Suprapubic skin (tissue), 4 donors: ENCODE results near the gene PPP6R2.

Source experiments
- POLR2A ChIP-seq, 2 donors: fragments of 450-650 bp; IDR thresholded peaks; one replicate each; pipeline ENCODE4 v1.6.1; 2017; ENCODE audit warnings: antibody characterized with exemption in 2 of 2, mild to moderate bottlenecking in 2 of 2, moderate library complexity in 2 of 2
- POLR2AphosphoS5 ChIP-seq, 3 donors: sonication (generic); formaldehyde crosslinking; IDR thresholded peaks; one replicate each; pipeline ENCODE4 v1.6.1; 2017; ENCODE audit warnings: antibody characterized with exemption in 3 of 3
- TF ChIP-seq, protein P1 (sequence below), 2 donors: fragments of 200-600 bp in 1 of 2; fragments of 450-650 bp in 1 of 2; sonication (generic) in 1 of 2; IDR thresholded peaks; one replicate each; pipeline ENCODE4 v1.5.1; 2016 to 2019; ENCODE audit warnings: antibody characterized with exemption in 2 of 2, mild to moderate bottlenecking in 1 of 2, moderate library complexity in 1 of 2

DNA sequence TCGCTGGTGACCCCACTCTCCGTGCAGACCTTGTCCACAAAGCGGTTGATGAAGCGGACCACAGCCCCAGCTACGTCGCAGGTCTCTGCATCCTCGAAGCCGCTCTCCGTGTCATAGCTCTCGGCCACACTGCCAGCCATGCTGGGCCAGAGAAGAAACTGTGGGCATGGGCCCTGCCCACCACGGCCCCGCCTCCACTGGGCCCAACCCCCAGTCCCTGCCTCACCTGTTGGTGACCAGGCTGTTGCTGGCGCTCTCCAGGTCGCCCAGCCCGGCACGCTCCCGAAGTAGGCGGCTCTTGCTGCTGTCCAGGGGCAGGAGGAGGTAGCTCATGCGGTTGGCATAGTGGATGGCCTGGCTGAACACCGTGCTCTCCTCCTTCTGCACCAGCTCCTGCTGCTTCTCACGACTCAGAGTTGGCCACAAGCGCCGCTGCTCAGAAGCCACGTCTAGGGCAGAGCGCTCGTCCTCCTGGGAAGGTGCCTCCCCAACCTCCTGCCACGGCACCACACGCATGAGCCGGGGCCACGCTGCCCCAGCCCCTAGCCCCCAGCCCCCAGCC lies 118.9 kb downstream of the PPP6R2 start:
- TF ChIP-seq, protein P1, sequence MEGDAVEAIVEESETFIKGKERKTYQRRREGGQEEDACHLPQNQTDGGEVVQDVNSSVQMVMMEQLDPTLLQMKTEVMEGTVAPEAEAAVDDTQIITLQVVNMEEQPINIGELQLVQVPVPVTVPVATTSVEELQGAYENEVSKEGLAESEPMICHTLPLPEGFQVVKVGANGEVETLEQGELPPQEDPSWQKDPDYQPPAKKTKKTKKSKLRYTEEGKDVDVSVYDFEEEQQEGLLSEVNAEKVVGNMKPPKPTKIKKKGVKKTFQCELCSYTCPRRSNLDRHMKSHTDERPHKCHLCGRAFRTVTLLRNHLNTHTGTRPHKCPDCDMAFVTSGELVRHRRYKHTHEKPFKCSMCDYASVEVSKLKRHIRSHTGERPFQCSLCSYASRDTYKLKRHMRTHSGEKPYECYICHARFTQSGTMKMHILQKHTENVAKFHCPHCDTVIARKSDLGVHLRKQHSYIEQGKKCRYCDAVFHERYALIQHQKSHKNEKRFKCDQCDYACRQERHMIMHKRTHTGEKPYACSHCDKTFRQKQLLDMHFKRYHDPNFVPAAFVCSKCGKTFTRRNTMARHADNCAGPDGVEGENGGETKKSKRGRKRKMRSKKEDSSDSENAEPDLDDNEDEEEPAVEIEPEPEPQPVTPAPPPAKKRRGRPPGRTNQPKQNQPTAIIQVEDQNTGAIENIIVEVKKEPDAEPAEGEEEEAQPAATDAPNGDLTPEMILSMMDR (IDR thresholded peaks at IDR 0.05) = no peak
- TF ChIP-seq POLR2A (IDR thresholded peaks at IDR 0.05) = no peak
- no peak for TF ChIP-seq POLR2AphosphoS5 (IDR thresholded peaks at IDR 0.05)
